Gastroesophageal sphincter (tissue), 4 donors: Measurements from ENCODE around the gene SEMA6A. TPM values are rescaled to one million over a fixed set of nuclear protein-coding genes. Genes with fewer than 3 reads are reported as not detected.
A peak's percentile ranks its signal among the peaks of the same experiment; 100 is the strongest.

Source experiments
- ATAC-seq: fragments of 150-250 bp; one replicate; pipeline ENCODE4 v1.9.1; 2016; ENCODE audit warnings: mild to moderate bottlenecking, moderate library complexity
- H3K27ac ChIP-seq, 4 donors: fragments of 200-600 bp; sonication (generic) in 3 of 4; 1 replicate in 3 of 4; 2 replicates in 1 of 4; pipeline ENCODE4 v1.5.1; 2016 to 2019
- H3K27me3 ChIP-seq: fragments of 200-600 bp; sonication (generic); one replicate; pipeline ENCODE4 v1.5.1; 2019
- H3K36me3 ChIP-seq, 2 donors: fragments of 200-600 bp; sonication (generic); one replicate each; pipeline ENCODE4 v1.5.1; 2019; ENCODE audit warnings: control low read depth in 1 of 2
- H3K4me1 ChIP-seq, 3 donors: fragments of 200-600 bp; sonication (generic); 1 replicate in 2 of 3; 2 replicates in 1 of 3; pipeline ENCODE4 v1.5.1; 2016 to 2019; ENCODE audit warnings: control low read depth in 2 of 3
- H3K4me3 ChIP-seq, 2 donors: fragments of 200-600 bp; sonication (generic); one replicate each; pipeline ENCODE4 v1.5.1; 2019; ENCODE audit warnings: mild to moderate bottlenecking in 1 of 2, moderate library complexity in 1 of 2
- H3K9me3 ChIP-seq, 3 donors: fragments of 200-600 bp; sonication (generic); one replicate each; pipeline ENCODE4 v1.5.1; 2017 to 2019; ENCODE audit warnings: control low read depth in 2 of 3
- EP300 ChIP-seq: sonication (generic); formaldehyde crosslinking; IDR thresholded peaks from one replicate; pipeline ENCODE4 v1.6.1; 2017; ENCODE audit warnings: antibody characterized with exemption, mild to moderate bottlenecking
- POLR2A ChIP-seq, 2 donors: fragments of 450-650 bp; IDR thresholded peaks; one replicate each; pipeline ENCODE4 v1.6.1; 2017; ENCODE audit warnings: antibody characterized with exemption in 2 of 2, mild to moderate bottlenecking in 2 of 2, moderate library complexity in 1 of 2
- POLR2AphosphoS5 ChIP-seq: sonication (generic); formaldehyde crosslinking; IDR thresholded peaks from one replicate; pipeline ENCODE4 v1.6.1; 2017; ENCODE audit warnings: antibody characterized with exemption
- WGBS, 2 donors: methylation state at CpG; one replicate each; pipeline ENCODE4 v1.1.5; 2018; ENCODE audit warnings: low coverage in 1 of 2; 5-methylcytosine and 5-hydroxymethylcytosine counted together
- total RNA-seq, 4 donors: library from RNA; depleted of rRNA; stranded (reverse); fragments of >200 nt; gene quantifications; one replicate each; pipeline ENCODE4 v1.1.0, GENCODE V29; 2016
- TF ChIP-seq, protein P1 (sequence below), 4 experiments: fragments of 200-600 bp in 2 of 4; fragments of 450-650 bp in 2 of 4; sonication (generic) in 1 of 4; IDR thresholded peaks; one replicate each; pipeline ENCODE4 v1.5.1; 2017 to 2019; ENCODE audit warnings: antibody characterized with exemption in 4 of 4, mild to moderate bottlenecking in 2 of 4, moderate library complexity in 2 of 4

The SEMA6A gene
- total RNA-seq, 4 donors from 2014 or later: 10.9 to 19.8 (median 17.8) TPM

DNA sequence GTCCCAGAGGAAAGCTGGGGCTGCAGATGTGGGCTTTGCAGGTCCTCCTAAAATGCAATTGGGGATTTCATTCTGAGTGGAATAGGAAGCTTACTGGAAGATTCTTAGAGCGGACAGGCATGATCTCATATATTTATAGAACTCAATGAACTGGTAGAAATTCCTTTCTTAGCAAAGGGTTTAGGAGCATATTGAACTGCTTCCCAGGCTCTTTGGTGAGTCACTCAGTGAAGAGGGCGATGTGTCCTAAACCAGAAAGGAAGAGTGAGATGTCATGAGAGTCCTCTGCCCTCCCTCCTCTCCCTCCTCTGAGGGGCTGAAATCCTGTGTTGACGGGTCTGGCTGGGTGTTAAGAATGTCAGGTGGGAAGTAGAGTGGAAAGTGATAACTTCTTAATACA, 26.3 kb upstream of the SEMA6A start:
- Histone ChIP-seq H3K27ac (peak overlapping the region in 3 of 4 donors; percentile 48 to 68 (median 49)), H3K36me3 (no peaks in the 10 kb centered on the region), H3K9me3 (no peaks in the 10 kb centered on the region), H3K4me3 (no peak overlapping the region), H3K4me1 (peaks cover 7 to 37% (median 13%) of the 10 kb centered on the region in 3 donors), H3K27me3 (no peaks in the 10 kb centered on the region)
- TF ChIP-seq POLR2A (IDR thresholded peaks at IDR 0.05): no peak
- peak; percentile 42 for TF ChIP-seq POLR2AphosphoS5
- peak; percentile 60 for ATAC-seq
- 23 to 50% methylated on average over 1 to 3 of the region's 3 CpGs for WGBS, 2 donors

DNA sequence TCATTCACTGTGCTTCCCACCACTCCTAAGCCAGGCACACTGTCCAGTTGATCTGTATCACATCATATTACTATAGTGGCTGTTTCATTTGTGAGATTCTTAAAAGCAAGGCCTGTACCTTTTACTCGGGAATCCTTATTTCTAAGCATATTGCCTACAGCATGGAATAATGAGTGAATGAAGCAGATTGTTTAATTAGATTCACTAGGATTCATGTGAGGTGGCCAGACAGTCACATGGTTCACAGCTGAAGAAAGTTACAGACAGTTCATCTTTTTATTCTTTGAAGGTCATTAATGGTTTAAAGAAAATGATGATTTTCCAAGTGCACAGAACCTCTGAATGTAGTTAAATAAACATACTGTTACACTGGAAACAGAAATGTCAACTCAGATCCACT, 24.3 kb upstream of the SEMA6A start:
- no peak for ATAC-seq
- H3K4me3 ChIP-seq: no peak overlapping the region
- H3K36me3 ChIP-seq: no peaks in the 10 kb centered on the region
- 58 to 67% methylated on average over 1 of the region's 1 CpG for WGBS, 2 donors
- no peak overlapping the region for H3K27ac ChIP-seq
- H3K4me1 ChIP-seq: peaks cover 7 to 24% (median 10%) of the 10 kb centered on the region in 3 donors
- no peak for TF ChIP-seq POLR2AphosphoS5
- TF ChIP-seq, protein P1, sequence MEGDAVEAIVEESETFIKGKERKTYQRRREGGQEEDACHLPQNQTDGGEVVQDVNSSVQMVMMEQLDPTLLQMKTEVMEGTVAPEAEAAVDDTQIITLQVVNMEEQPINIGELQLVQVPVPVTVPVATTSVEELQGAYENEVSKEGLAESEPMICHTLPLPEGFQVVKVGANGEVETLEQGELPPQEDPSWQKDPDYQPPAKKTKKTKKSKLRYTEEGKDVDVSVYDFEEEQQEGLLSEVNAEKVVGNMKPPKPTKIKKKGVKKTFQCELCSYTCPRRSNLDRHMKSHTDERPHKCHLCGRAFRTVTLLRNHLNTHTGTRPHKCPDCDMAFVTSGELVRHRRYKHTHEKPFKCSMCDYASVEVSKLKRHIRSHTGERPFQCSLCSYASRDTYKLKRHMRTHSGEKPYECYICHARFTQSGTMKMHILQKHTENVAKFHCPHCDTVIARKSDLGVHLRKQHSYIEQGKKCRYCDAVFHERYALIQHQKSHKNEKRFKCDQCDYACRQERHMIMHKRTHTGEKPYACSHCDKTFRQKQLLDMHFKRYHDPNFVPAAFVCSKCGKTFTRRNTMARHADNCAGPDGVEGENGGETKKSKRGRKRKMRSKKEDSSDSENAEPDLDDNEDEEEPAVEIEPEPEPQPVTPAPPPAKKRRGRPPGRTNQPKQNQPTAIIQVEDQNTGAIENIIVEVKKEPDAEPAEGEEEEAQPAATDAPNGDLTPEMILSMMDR (IDR thresholded peaks at IDR 0.05): no peak
- TF ChIP-seq EP300: no peak
- no peak for TF ChIP-seq POLR2A (IDR thresholded peaks at IDR 0.05)
- H3K27me3 ChIP-seq: no peaks in the 10 kb centered on the region
- no peaks in the 10 kb centered on the region for H3K9me3 ChIP-seq

DNA sequence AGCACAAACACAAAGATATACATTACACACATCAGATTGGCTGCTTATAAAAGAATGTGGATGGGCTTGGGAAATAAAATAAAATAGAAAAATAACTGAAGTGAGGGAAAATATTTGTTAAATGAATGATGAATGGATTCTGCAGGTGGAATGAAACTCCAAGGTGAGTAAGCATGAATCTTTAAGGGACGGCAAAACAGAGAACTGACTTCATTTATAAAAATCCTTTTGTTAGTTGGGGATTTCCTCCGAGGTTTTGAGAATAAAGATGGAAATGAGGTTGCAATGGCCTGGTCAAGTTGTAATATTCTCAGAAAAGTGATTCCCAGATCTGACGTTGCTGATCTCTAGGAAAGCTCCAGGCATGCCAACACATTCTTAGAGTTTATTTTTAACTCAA, 20.9 kb upstream of the SEMA6A start:
- no peaks in the 10 kb centered on the region for H3K9me3 ChIP-seq
- H3K27ac ChIP-seq: no peak overlapping the region
- ATAC-seq: no peak
- TF ChIP-seq POLR2AphosphoS5: no peak
- TF ChIP-seq, protein P1 (IDR thresholded peaks at IDR 0.05): no peak
- TF ChIP-seq EP300: no peak
- TF ChIP-seq POLR2A (IDR thresholded peaks at IDR 0.05): no peak
- WGBS, 2 donors: 28 to 32% methylated on average over 3 of the region's 3 CpGs
- no peak overlapping the region for H3K4me3 ChIP-seq
- no peaks in the 10 kb centered on the region for H3K36me3 ChIP-seq
- peaks cover 2 to 13% (median 4%) of the 10 kb centered on the region in 3 donors for H3K4me1 ChIP-seq
- H3K27me3 ChIP-seq: no peaks in the 10 kb centered on the region

DNA sequence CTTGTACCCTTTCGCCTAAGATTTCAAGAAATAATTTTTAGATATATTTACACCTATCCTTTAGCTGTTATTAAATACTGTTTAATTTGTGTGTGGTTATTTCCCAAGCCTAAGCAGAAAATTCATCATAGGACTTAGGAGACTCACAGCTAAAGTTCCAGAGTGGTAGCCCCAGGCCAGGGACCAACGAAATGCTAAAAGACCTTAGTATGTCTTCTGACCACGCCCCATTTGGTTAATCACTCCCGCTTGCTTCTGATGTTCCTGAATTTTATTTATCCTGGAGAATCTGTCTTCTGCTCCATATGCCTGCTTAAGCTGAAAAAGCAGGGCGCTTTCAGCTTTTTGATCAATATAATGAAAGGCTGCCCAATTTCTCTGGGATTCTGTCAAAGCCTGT, 18.7 kb upstream of the SEMA6A start:
- Histone ChIP-seq H3K36me3 (no peaks in the 10 kb centered on the region), H3K4me3 (no peak overlapping the region), H3K4me1 (peaks cover 0 to 10% (median 4%) of the 10 kb centered on the region in 3 donors), H3K27me3 (no peaks in the 10 kb centered on the region), H3K9me3 (no peaks in the 10 kb centered on the region), H3K27ac (no peak overlapping the region)
- 93 to 96% methylated on average over 5 of the region's 5 CpGs for WGBS, 2 donors
- no peak for ATAC-seq
- TF ChIP-seq EP300: no peak
- no peak for TF ChIP-seq POLR2AphosphoS5
- TF ChIP-seq POLR2A (IDR thresholded peaks at IDR 0.05): no peak
- TF ChIP-seq, protein P1 (IDR thresholded peaks at IDR 0.05): no peak

DNA sequence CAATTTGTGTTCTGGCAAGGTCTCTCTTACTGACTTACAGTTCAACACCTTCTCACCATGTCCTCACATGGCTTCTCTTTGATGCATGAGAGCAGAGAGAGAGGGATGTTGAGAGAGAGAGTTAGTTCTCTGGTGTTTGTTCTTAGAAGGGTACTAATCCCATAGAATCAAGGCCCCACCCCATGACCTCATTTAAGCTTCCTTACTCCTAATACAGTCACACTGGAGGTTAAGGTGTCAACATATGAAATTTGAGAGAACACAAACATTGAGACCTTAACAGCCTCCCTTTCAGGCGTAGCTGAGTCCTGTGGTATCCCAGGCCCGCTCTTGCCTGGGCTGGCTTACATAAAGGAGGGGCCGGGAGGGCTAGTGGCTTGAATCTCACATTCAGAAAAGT, 10.6 kb upstream of the SEMA6A start:
- no peaks in the 10 kb centered on the region for H3K36me3 ChIP-seq
- H3K9me3 ChIP-seq: no peaks in the 10 kb centered on the region
- peaks cover 0 to 11% (median 0%) of the 10 kb centered on the region in 3 donors for H3K4me1 ChIP-seq
- TF ChIP-seq, protein P1 (IDR thresholded peaks at IDR 0.05): no peak
- no peak for TF ChIP-seq POLR2A (IDR thresholded peaks at IDR 0.05)
- no peak for TF ChIP-seq EP300
- TF ChIP-seq POLR2AphosphoS5: no peak
- no peak overlapping the region for H3K27ac ChIP-seq
- 96 to 98% methylated on average over 3 of the region's 3 CpGs for WGBS, 2 donors
- H3K27me3 ChIP-seq: no peaks in the 10 kb centered on the region
- no peak for ATAC-seq
- no peak overlapping the region for H3K4me3 ChIP-seq
